HepG2 (cell line): ENCODE results near the gene GDPD5. TPM values are rescaled to one million over a fixed set of nuclear protein-coding genes. Genes with fewer than 3 reads are reported as not detected.

ENCODE experiments used
- ATAC-seq: fragments of 200-7000 bp; cut with Tn5 transposase; 3 replicates; pipeline ENCODE4 v1.9.1; 2020; ENCODE audit warnings: mild to moderate bottlenecking, moderate library complexity
- BruUV-seq: library from RNA; stranded (reverse); fragments of 400-500 nt; replicated peaks from 2 replicates; lab custom pipeline; 2021; lab: Mats Ljungman, UMichigan
- CTCF ChIA-PET: fragments of 300-600 bp; formaldehyde crosslinking; extraction: SDS; loops from one replicate; lab custom pipeline; 2021; ENCODE audit warnings: low total read pairs, inconsistent platforms, low intra/inter-chr PET ratio; lab: Yijun Ruan, JAX
- POLR2A ChIA-PET: fragments of 350-600 bp; sonication (Branson Sonifier 250); formaldehyde crosslinking; loops from one replicate; lab custom pipeline; 2020; ENCODE audit warnings: antibody characterized with exemption, inconsistent platforms; lab: Yijun Ruan, JAX
- DNase-seq: peaks from one replicate; pipeline ENCODE4 v3.0.0-alpha.2; 2015; ENCODE audit warnings: low spot score
- FAIRE-seq: peaks from 3 replicates; lab custom pipeline; 2011; peaks lifted over from hg19 to GRCh38; lab: Jason Lieb, UNC
- H2AFZ ChIP-seq: one replicate; pipeline ENCODE4 v1.6.1; 2011; ENCODE audit warnings: low read length, inconsistent platforms
- H3K27ac ChIP-seq: fragments of 300-600 bp; 3 replicates; pipeline ENCODE4 v1.8.0; 2011; ENCODE audit warnings: mixed run types, mild to moderate bottlenecking, mixed read lengths, low read length, inconsistent platforms; ENCODE audit not compliant: insufficient read depth; ENCODE audit errors: extremely low read length
- H3K27me3 ChIP-seq, 2 experiments: fragments of 200-600 bp in 1 of 2; 2 replicates in 1 of 2; 3 replicates in 1 of 2; pipeline versions ENCODE4 v1.6.0 to v1.8.0; 2011; ENCODE audit warnings: low read length in 2 of 2, mild to moderate bottlenecking in 2 of 2, moderate library complexity in 2 of 2, inconsistent platforms in 1 of 2; ENCODE audit not compliant: insufficient read depth in 2 of 2, control insufficient read depth in 1 of 2
- H3K36me3 ChIP-seq, 2 experiments: fragments of 200-600 bp in 1 of 2; replicated peaks in 1 of 2; 2 replicates in 1 of 2; 3 replicates in 1 of 2; pipeline versions ENCODE4 v1.5.1 to v1.8.0; 2011; ENCODE audit warnings: low read length in 2 of 2, inconsistent platforms in 1 of 2; ENCODE audit not compliant: insufficient read depth in 2 of 2, control insufficient read depth in 1 of 2
- H3K4me1 ChIP-seq: 2 replicates; pipeline ENCODE4 v1.5.1; 2012; ENCODE audit warnings: low read length, inconsistent platforms; ENCODE audit not compliant: insufficient read depth
- H3K4me2 ChIP-seq: 2 replicates; pipeline ENCODE4 v1.6.0; 2011; ENCODE audit warnings: low read depth, low read length, inconsistent platforms
- H3K4me3 ChIP-seq, 3 experiments: fragments of 200-600 bp in 1 of 3; sonication (generic), shearing (Covaris generic) in 1 of 3; replicated peaks in 1 of 3; 2 replicates each; pipeline ENCODE4 v1.5.1; 2011 to 2016; ENCODE audit warnings: low read length in 3 of 3, inconsistent platforms in 2 of 3, low read depth in 2 of 3, mild to moderate bottlenecking in 2 of 3, control low read depth in 1 of 3, mixed read lengths in 1 of 3; ENCODE audit not compliant: insufficient read depth in 1 of 3
- H3K79me2 ChIP-seq: one replicate; pipeline ENCODE4 v1.6.1; 2011; ENCODE audit warnings: low read length, inconsistent platforms; ENCODE audit not compliant: insufficient read depth
- H3K9ac ChIP-seq: 2 replicates; pipeline ENCODE4 v1.6.0; 2011; ENCODE audit warnings: mild to moderate bottlenecking, low read depth, low read length, inconsistent platforms; ENCODE audit not compliant: insufficient read depth
- H3K9me3 ChIP-seq: 2 replicates; pipeline ENCODE4 v1.5.1; 2012; ENCODE audit warnings: mild to moderate bottlenecking, low read length
- H4K20me1 ChIP-seq: 2 replicates; pipeline ENCODE4 v1.6.0; 2011; ENCODE audit warnings: inconsistent platforms, mild to moderate bottlenecking, low read length, moderate library complexity; ENCODE audit not compliant: insufficient read depth
- AGO2 ChIP-seq: fragments of 200-400 bp; formaldehyde crosslinking; optimal IDR thresholded peaks from 2 replicates; pipeline ENCODE3; 2017; ENCODE audit warnings: mild to moderate bottlenecking, low read depth, low read length, moderate library complexity
- AKAP8 ChIP-seq: sonication (generic); formaldehyde crosslinking; IDR thresholded peaks from 2 replicates; pipeline ENCODE4 v1.5.1; 2020; ENCODE audit warnings: mild to moderate bottlenecking, missing genetic modification reagents
- FOSL2 ChIP-seq: sonication (generic); formaldehyde crosslinking; IDR thresholded peaks from 2 replicates; pipeline ENCODE4 v1.4.0; 2020; ENCODE audit warnings: missing genetic modification reagents
- KDM2A ChIP-seq: sonication (generic); formaldehyde crosslinking; IDR thresholded peaks from 2 replicates; pipeline ENCODE4 v1.4.0; 2020; ENCODE audit warnings: low read depth, missing genetic modification reagents, borderline replicate concordance
- NFKB2 ChIP-seq: sonication (generic); formaldehyde crosslinking; IDR thresholded peaks from 2 replicates; pipeline ENCODE4 v1.4.0; 2020; ENCODE audit warnings: missing genetic modification reagents, borderline replicate concordance
- RBFOX2 ChIP-seq: fragments of 200-400 bp; formaldehyde crosslinking; IDR thresholded peaks from 2 replicates; pipeline ENCODE4 v1.6.1; 2017; ENCODE audit warnings: low read depth, mild to moderate bottlenecking, low read length
- REPIN1 ChIP-seq: sonication (generic); formaldehyde crosslinking; IDR thresholded peaks from 2 replicates; pipeline ENCODE4 v1.8.0; 2022; ENCODE audit warnings: missing genetic modification reagents, low read depth, mild to moderate bottlenecking, borderline replicate concordance
- TMF1 ChIP-seq: sonication (generic); formaldehyde crosslinking; IDR thresholded peaks from 2 replicates; pipeline ENCODE4 v1.8.1; 2022; ENCODE audit warnings: low read depth, missing genetic modification reagents
- ZKSCAN5 ChIP-seq: sonication (generic); formaldehyde crosslinking; IDR thresholded peaks from 2 replicates; pipeline ENCODE4 v1.5.1; 2020; ENCODE audit warnings: mild to moderate bottlenecking, missing genetic modification reagents
- ZNF121 ChIP-seq: sonication (generic); formaldehyde crosslinking; IDR thresholded peaks from 2 replicates; pipeline ENCODE4 v1.5.0; 2020; ENCODE audit warnings: mild to moderate bottlenecking, missing genetic modification reagents
- ZNF205 ChIP-seq: IDR thresholded peaks from 2 replicates; pipeline ENCODE4 v1.6.1; 2018; ENCODE audit warnings: missing biosample characterization, missing genetic modification reagents
- ZNF660 ChIP-seq: sonication (generic); formaldehyde crosslinking; IDR thresholded peaks from 2 replicates; pipeline ENCODE4 v1.5.1; 2020; ENCODE audit warnings: mild to moderate bottlenecking, low read depth, missing genetic modification reagents, borderline replicate concordance
- ZNF670 ChIP-seq: sonication (generic); formaldehyde crosslinking; IDR thresholded peaks from 2 replicates; pipeline ENCODE4 v1.8.0; 2022; ENCODE audit warnings: mild to moderate bottlenecking, missing genetic modification reagents, borderline replicate concordance
- WGBS: methylation state at CpG from one replicate; pipeline ENCODE4 v1.1.6; 2017; ENCODE audit warnings: low lambda C conversion rate; 5-methylcytosine and 5-hydroxymethylcytosine counted together
- in situ Hi-C: cut with HindIII; loops from 2 replicates; pipeline ENCODE4 v1.10.0; 2017; ENCODE audit warnings: low pct_unique_long_range_greater_than_20kb; ENCODE audit not compliant: extremely low pct_ligation_motif_present
- intact Hi-C: fragments of 100-400 bp; cut with micrococcal nuclease; formaldehyde crosslinking; loops from one replicate; pipeline ENCODE4 v1.10.0; 2022; ENCODE audit not compliant: unreplicated experiment
- polyA plus RNA-seq, 8 experiments: library from polyadenylated mRNA; depleted of rRNA in 3 of 8; stranded (reverse) in 7 of 8; unstranded in 1 of 8; fragments of >200 nt; fragmentation: Illumina TruSeq in 4 of 8; extraction: Trizol in 4 of 8; gene quantifications; 2 replicates each; pipeline versions ENCODE4 v1.2.1 to v1.2.3, GENCODE V29; 2011 to 2016; ENCODE audit warnings: low read depth in 4 of 8, missing spikeins in 1 of 8, mixed read lengths in 1 of 8; ENCODE audit not compliant: insufficient read depth in 1 of 8
- total RNA-seq, 5 experiments: library from RNA; depleted of rRNA; stranded (reverse); fragments of >200 nt; fragmentation: Illumina TruSeq; extraction: Trizol; gene quantifications; 2 replicates each; pipeline ENCODE4 v1.2.3, GENCODE V29; 2016; ENCODE audit warnings: low read depth in 1 of 5
- TF ChIP-seq, protein P1 (sequence below): sonication (generic); formaldehyde crosslinking; IDR thresholded peaks from 2 replicates; pipeline ENCODE4 v1.8.0; 2022; ENCODE audit warnings: missing genetic modification reagents, mild to moderate bottlenecking, moderate library complexity, borderline replicate concordance
- TF ChIP-seq, protein P2 (sequence below): sonication (generic); formaldehyde crosslinking; IDR thresholded peaks from 2 replicates; pipeline ENCODE4 v1.5.1; 2020; ENCODE audit warnings: missing genetic modification reagents, mild to moderate bottlenecking, borderline replicate concordance
- TF ChIP-seq, protein P3 (sequence below): sonication (generic); formaldehyde crosslinking; IDR thresholded peaks from 2 replicates; pipeline ENCODE4 v1.4.0; 2020; ENCODE audit warnings: missing genetic modification reagents

The GDPD5 gene
- total and polyA plus RNA-seq, 2 of the 13 experiments (the other 11 are each of a cell fraction or from before 2014, with no cell fraction given) = 55.0 to 67.5 TPM

DNA sequence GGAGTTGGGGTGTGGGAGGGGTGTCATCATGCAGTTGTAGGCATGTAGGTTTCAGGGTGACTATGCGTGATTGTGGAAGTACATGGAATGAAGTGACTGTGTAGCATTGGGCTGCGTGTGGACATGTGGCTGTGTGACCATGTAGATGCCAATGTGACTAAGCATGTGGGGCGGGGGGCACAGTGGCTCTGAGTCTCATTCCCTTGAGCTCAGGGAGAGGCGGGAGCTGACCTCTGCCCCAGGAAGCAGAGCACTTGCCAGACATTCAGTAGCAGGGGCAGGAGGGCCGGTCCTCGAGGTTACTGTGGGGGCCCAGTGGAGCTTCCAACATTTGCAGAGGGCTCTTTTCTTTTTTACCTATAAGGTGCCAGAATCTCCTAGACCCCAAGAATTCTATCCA lies 92.3 kb downstream of the GDPD5 start (continued):
- TF ChIP-seq, protein P1, sequence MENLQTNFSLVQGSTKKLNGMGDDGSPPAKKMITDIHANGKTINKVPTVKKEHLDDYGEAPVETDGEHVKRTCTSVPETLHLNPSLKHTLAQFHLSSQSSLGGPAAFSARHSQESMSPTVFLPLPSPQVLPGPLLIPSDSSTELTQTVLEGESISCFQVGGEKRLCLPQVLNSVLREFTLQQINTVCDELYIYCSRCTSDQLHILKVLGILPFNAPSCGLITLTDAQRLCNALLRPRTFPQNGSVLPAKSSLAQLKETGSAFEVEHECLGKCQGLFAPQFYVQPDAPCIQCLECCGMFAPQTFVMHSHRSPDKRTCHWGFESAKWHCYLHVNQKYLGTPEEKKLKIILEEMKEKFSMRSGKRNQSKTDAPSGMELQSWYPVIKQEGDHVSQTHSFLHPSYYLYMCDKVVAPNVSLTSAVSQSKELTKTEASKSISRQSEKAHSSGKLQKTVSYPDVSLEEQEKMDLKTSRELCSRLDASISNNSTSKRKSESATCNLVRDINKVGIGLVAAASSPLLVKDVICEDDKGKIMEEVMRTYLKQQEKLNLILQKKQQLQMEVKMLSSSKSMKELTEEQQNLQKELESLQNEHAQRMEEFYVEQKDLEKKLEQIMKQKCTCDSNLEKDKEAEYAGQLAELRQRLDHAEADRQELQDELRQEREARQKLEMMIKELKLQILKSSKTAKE (CRISPR knock-in tag) = no peak
- TF ChIP-seq ZNF205 (no peak), ZKSCAN5 (CRISPR knock-in tag) (no peak), ZNF670 (CRISPR knock-in tag) (no peak), AGO2 (peak; percentile 1), ZNF121 (CRISPR knock-in tag) (no peak), NFKB2 (CRISPR knock-in tag) (0 out of 2 replicates have a peak, but pooled peaks have one; percentile 25)
- TF ChIP-seq, protein P2, sequence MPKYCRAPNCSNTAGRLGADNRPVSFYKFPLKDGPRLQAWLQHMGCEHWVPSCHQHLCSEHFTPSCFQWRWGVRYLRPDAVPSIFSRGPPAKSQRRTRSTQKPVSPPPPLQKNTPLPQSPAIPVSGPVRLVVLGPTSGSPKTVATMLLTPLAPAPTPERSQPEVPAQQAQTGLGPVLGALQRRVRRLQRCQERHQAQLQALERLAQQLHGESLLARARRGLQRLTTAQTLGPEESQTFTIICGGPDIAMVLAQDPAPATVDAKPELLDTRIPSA = no peak
- TF ChIP-seq, protein P3, sequence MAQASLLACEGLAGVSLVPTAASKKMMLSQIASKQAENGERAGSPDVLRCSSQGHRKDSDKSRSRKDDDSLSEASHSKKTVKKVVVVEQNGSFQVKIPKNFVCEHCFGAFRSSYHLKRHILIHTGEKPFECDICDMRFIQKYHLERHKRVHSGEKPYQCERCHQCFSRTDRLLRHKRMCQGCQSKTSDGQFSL = 0 out of 2 replicates have a peak, but pooled peaks have one; percentile 21

DNA sequence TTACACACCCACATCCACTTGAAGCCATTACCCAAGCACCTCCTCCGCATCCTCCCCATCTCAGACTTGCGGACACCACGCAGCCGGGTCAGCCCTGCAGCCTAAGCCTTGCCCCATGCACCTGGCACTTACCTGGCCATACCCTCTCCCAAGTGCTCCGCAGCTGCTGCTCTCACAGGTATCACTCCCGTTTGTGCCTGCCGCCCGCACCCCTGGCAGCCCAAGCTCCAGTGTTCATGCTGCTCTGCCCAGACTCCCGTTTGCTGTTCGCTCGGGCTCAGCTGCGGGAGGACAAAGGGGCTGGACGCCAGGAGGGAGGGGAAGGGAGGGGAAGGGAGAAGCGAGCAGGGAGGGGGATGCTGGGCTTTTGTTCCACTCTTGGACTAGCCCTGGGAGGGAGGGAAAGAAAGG lies 92.8 kb downstream of the GDPD5 start, which contains the start of gene KLHL35:
TSS of gene KLHL35 (minus strand) at position 293 of the 411 bp plus-strand sequence. CDS start 2,574 bp downstream, outside the sequence.
- Histone ChIP-seq H3K4me3 (no peak within 1 kb of the TSS), H3K79me2 (no peaks in the 10 kb centered on the region), H3K9ac (no peak within 1 kb of the TSS), H4K20me1 (no peaks in the 10 kb centered on the region), H2AFZ (no peak within 1 kb of the TSS), H3K4me2 (no peak within 1 kb of the TSS), H3K4me1 (peaks cover 36% of the 10 kb centered on the region), H3K9me3 (no peaks in the 10 kb centered on the region), H3K27me3 (peaks cover 3 to 25% of the 10 kb centered on the region in 2 experiments; a peak in 4 of 5 replicates), H3K36me3 (peaks cover 4 to 28% of the 10 kb centered on the region in 2 experiments; a peak in 1 of 5 replicates), H3K27ac (no peak within 1 kb of the TSS)
- FAIRE-seq = no peak
- 58% methylated on average over 14 of the region's 14 CpGs for WGBS
- intact Hi-C loops (no loop called here), in situ Hi-C loops (no loop called here)
- ATAC-seq = no peak
- ChIA-PET POLR2A (interaction anchor here (1.1 to 2.3 kb wide), 3 partner anchors 19 to 90 kb away, joined by 3 to 6 read pairs (median 3); no protein-coding TSS in a partner anchor), CTCF (no interaction called here)
- BruUV-seq = no TSS peak
- no peak for DNase-seq
- TF ChIP-seq KDM2A (CRISPR knock-in tag) = 0 out of 2 replicates have a peak, but pooled peaks have one; percentile 42
- TF ChIP-seq AGO2 = peak; percentile 61
- TF ChIP-seq ZNF660 (CRISPR knock-in tag) = no peak
- no peak for TF ChIP-seq FOSL2 (CRISPR knock-in tag)
- TF ChIP-seq REPIN1 = 0 out of 2 replicates have a peak, but pooled peaks have one; percentile 51
- TF ChIP-seq AKAP8 (CRISPR knock-in tag) = no peak
- TF ChIP-seq TMF1 (CRISPR knock-in tag) = 0 out of 2 replicates have a peak, but pooled peaks have one; percentile 31
- TF ChIP-seq RBFOX2 = no peak
